Measurements from ENCODE around the gene NKTR.
A peak's percentile ranks its signal among the peaks of the same experiment; 100 is the strongest.

NKTR gene

DNA sequence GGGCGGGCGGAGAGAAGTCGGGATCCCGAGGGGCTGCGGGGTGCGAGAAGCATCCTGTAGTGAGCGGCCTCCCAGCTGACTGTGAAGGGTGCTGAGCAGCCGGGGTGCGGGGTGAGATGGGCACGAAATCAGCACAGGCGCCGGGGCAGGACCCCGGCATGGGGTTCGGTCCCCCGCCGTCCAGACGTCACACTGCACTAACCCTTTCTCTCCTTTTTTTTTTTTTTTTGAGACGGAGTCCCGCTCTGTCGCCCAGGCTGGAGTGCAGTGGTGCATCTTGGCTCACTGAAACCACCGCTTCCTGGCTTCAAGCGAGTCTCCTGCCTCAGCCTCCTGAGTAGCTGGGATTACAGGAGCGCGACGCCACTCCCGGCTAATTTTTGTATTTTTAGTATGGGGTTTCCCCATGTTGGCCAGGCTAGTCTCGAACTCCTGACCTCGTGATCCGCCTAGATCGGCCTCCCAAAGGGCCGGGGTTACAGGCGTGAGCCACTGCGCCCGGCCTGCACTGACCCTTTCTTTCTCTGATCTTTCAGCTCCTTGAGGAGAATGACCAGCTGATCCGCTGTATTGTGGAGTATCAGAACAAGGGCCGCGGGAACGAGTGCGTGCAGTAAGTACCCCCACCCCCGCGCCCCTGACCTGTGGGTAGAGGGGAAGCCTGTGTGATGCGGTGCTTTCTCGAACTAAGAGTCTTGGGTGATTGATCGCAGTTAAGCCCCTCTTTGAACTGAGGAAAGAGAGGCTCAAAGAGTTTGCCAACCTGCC is 9.3 kb upstream of the NKTR start (continued):
- TF ChIP-seq YY2 (tag by site-specific recombination; IDR thresholded peaks at IDR 0.05), result no peak
- TF ChIP-seq ZNF311 (tag by site-specific recombination; IDR thresholded peaks at IDR 0.05; ENCODE audit: borderline replicate concordance), result no peak
- no peak for TF ChIP-seq ZNF747 (tag by site-specific recombination; IDR thresholded peaks at IDR 0.05)
- TF ChIP-seq ZBTB48 (tag by site-specific recombination; IDR thresholded peaks at IDR 0.05), result no peak
- TF ChIP-seq ZNF394 (tag by site-specific recombination; IDR thresholded peaks at IDR 0.05; ENCODE audit: borderline replicate concordance), result peak; percentile 54
- no peak; the same call in 1 of the 2 replicates for TF ChIP-seq ZNF335 (tag by site-specific recombination; conservative IDR thresholded peaks at IDR 0.05)
- no peak for TF ChIP-seq ZNF184 (tag by site-specific recombination; IDR thresholded peaks at IDR 0.05)
- no peak for TF ChIP-seq HOXA7 (CRISPR knock-in tag; IDR thresholded peaks at IDR 0.05; ENCODE audit: borderline replicate concordance)
- no peak for TF ChIP-seq ZNF549 (tag by site-specific recombination; IDR thresholded peaks at IDR 0.05)
- TF ChIP-seq GLI2 (tag by site-specific recombination; IDR thresholded peaks at IDR 0.05; ENCODE audit: borderline replicate concordance, low read depth), result no peak
- TF ChIP-seq ZNF341 (tag by site-specific recombination; IDR thresholded peaks at IDR 0.05; ENCODE audit: low read depth), result peak; percentile 35; the same call in 1 of the 2 replicates
- TF ChIP-seq ZFP41 (tag by site-specific recombination; IDR thresholded peaks at IDR 0.05; ENCODE audit: borderline replicate concordance), result no peak
- no peak for TF ChIP-seq ZNF248 (tag by site-specific recombination; IDR thresholded peaks at IDR 0.05)
- TF ChIP-seq ZNF510 (tag by site-specific recombination; IDR thresholded peaks at IDR 0.05; ENCODE audit: insufficient replicate concordance), result no peak
- TF ChIP-seq, protein P1, sequence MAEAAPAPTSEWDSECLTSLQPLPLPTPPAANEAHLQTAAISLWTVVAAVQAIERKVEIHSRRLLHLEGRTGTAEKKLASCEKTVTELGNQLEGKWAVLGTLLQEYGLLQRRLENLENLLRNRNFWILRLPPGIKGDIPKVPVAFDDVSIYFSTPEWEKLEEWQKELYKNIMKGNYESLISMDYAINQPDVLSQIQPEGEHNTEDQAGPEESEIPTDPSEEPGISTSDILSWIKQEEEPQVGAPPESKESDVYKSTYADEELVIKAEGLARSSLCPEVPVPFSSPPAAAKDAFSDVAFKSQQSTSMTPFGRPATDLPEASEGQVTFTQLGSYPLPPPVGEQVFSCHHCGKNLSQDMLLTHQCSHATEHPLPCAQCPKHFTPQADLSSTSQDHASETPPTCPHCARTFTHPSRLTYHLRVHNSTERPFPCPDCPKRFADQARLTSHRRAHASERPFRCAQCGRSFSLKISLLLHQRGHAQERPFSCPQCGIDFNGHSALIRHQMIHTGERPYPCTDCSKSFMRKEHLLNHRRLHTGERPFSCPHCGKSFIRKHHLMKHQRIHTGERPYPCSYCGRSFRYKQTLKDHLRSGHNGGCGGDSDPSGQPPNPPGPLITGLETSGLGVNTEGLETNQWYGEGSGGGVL (tag by site-specific recombination; IDR thresholded peaks at IDR 0.05), result no peak
- no peak for TF ChIP-seq SP7 (tag by site-specific recombination; IDR thresholded peaks at IDR 0.05)

- H3K9me3 ChIP-seq (ENCODE audit: control insufficient read depth, insufficient read depth, low read depth, low read length), result no peaks in the 10 kb centered on the region
- peak overlapping the region; percentile 55 for H3K4me3 ChIP-seq (ENCODE audit: low read depth, low read length)
- ChIA-PET CTCF (interaction anchor here (0.6 kb wide), 2 partner anchors 19 to 27 kb away, joined by 3 read pairs; no protein-coding TSS in a partner anchor), POLR2A (interaction anchor here (2.5 to 2.6 kb wide), 2 partner anchors 9 to 10 kb away, joined by 38 to 60 read pairs; partner anchors contain the start of genes NKTR and SEC22C)
- TF ChIP-seq ZNF221 (tag by site-specific recombination; IDR thresholded peaks at IDR 0.05; ENCODE audit: borderline replicate concordance), result no peak
- TF ChIP-seq, protein P2, sequence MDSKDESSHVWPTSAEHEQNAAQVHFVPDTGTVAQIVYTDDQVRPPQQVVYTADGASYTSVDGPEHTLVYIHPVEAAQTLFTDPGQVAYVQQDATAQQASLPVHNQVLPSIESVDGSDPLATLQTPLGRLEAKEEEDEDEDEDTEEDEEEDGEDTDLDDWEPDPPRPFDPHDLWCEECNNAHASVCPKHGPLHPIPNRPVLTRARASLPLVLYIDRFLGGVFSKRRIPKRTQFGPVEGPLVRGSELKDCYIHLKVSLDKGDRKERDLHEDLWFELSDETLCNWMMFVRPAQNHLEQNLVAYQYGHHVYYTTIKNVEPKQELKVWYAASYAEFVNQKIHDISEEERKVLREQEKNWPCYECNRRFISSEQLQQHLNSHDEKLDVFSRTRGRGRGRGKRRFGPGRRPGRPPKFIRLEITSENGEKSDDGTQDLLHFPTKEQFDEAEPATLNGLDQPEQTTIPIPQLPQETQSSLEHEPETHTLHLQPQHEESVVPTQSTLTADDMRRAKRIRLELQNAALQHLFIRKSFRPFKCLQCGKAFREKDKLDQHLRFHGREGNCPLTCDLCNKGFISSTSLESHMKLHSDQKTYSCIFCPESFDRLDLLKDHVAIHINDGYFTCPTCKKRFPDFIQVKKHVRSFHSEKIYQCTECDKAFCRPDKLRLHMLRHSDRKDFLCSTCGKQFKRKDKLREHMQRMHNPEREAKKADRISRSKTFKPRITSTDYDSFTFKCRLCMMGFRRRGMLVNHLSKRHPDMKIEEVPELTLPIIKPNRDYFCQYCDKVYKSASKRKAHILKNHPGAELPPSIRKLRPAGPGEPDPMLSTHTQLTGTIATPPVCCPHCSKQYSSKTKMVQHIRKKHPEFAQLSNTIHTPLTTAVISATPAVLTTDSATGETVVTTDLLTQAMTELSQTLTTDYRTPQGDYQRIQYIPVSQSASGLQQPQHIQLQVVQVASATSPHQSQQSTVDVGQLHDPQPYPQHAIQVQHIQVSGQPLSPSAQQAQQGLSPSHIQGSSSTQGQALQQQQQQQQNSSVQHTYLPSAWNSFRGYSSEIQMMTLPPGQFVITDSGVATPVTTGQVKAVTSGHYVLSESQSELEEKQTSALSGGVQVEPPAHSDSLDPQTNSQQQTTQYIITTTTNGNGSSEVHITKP (tag by site-specific recombination; IDR thresholded peaks at IDR 0.05), result 0 out of 2 replicates have a peak, but pooled peaks have one; percentile 17
- H3K27ac ChIP-seq (ENCODE audit: extremely low read depth, low read depth, low read length), result no peak overlapping the region; the same call in 1 of the 2 replicates
- no peaks in the 10 kb centered on the region for H3K4me1 ChIP-seq (ENCODE audit: control insufficient read depth, insufficient read depth, low read length)
- peaks cover 0 to 43% of the 10 kb centered on the region in 2 experiments; a peak in 1 of 3 replicates for H3K36me3 ChIP-seq (ENCODE audit: control insufficient read depth in 2 of 2, insufficient read depth in 1 of 2, low read length in 2 of 2)
Measured at GRCh38 chr3:42591811-42592210, 8.7 kb upstream of the NKTR start.
